Fibroblast of villous mesenchyme (primary cell): Measurements from ENCODE around the gene CTSK. TPM values are rescaled to one million over a fixed set of nuclear protein-coding genes. Genes with fewer than 3 reads are reported as not detected.
A peak's percentile ranks its signal among the peaks of the same experiment; 100 is the strongest.
"Not testable (repeated sequence)": the region's sequence is repeated elsewhere in the genome, so short reads cannot be mapped to it uniquely, and the experiment has no call there.

Source experiments
- DNase-seq: peaks from one replicate; pipeline ENCODE4 v3.0.0-alpha.2; 2010; ENCODE audit warnings: low read depth
- H3K4me3 ChIP-seq: 2 replicates; pipeline ENCODE4 v1.5.1; 2011; ENCODE audit warnings: low read depth, mild to moderate bottlenecking, low read length
- total RNA-seq: library from RNA; depleted of rRNA; stranded (reverse); fragments of >200 nt; gene quantifications from 2 replicates; pipeline ENCODE4 v1.2.3, GENCODE V29; 2012
- TF ChIP-seq, protein P1 (sequence below): IDR thresholded peaks from 2 replicates; pipeline ENCODE4 v1.5.1; 2012; ENCODE audit warnings: low read depth, mild to moderate bottlenecking, low read length; ENCODE audit not compliant: insufficient read depth

The CTSK gene
- 137 and 139 TPM in 2 replicates for total RNA-seq

DNA sequence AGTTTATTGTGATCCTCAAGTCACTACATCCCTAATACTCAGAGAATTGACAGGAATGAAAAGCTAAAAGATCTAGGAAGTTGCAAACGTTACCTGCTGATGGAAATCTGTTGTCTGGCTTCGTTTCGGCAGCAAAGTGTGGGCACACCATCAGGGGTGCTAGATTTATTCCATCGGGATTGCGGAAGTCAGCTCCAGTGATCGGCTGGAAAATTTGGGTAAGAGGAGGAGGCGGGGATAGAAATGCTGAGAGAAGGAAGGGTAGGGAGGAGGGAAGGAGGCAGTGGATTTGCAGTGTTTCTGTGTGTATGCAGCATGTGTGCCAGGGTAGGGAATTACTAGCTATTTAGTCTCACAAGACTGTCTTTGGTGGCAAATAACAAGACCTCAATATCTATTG, at the start of gene CTSK:
Gene CTSK (minus strand): TSS at position 140 of the 400 bp plus-strand sequence. CDS start 1,455 bp downstream, outside the sequence.
- TF ChIP-seq, protein P1, sequence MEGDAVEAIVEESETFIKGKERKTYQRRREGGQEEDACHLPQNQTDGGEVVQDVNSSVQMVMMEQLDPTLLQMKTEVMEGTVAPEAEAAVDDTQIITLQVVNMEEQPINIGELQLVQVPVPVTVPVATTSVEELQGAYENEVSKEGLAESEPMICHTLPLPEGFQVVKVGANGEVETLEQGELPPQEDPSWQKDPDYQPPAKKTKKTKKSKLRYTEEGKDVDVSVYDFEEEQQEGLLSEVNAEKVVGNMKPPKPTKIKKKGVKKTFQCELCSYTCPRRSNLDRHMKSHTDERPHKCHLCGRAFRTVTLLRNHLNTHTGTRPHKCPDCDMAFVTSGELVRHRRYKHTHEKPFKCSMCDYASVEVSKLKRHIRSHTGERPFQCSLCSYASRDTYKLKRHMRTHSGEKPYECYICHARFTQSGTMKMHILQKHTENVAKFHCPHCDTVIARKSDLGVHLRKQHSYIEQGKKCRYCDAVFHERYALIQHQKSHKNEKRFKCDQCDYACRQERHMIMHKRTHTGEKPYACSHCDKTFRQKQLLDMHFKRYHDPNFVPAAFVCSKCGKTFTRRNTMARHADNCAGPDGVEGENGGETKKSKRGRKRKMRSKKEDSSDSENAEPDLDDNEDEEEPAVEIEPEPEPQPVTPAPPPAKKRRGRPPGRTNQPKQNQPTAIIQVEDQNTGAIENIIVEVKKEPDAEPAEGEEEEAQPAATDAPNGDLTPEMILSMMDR: no peak
- DNase-seq: peak; percentile 39
- peak within 1 kb of the TSS; percentile 51 for H3K4me3 ChIP-seq

DNA sequence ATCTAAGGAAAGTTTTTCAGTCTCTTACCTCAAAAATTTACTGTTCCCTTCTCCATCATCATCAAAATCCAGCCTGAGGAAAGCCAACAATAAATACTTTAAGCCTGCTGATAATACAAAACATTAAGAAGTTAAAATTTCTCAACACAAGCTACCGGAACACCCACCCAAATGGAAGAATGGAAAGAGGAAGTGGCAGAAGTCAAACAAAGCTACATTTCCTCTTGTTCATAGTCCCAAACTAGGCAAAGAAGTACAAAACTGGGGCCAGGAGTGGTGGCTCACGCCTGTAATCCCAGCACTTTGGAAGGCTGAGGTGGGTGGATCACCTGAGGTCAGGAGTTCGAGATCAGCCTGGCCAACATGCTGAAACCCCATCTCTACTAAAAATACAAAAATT, 44.7 kb upstream of the CTSK start:
- not testable (repeated sequence) for H3K4me3 ChIP-seq, DNase-seq

DNA sequence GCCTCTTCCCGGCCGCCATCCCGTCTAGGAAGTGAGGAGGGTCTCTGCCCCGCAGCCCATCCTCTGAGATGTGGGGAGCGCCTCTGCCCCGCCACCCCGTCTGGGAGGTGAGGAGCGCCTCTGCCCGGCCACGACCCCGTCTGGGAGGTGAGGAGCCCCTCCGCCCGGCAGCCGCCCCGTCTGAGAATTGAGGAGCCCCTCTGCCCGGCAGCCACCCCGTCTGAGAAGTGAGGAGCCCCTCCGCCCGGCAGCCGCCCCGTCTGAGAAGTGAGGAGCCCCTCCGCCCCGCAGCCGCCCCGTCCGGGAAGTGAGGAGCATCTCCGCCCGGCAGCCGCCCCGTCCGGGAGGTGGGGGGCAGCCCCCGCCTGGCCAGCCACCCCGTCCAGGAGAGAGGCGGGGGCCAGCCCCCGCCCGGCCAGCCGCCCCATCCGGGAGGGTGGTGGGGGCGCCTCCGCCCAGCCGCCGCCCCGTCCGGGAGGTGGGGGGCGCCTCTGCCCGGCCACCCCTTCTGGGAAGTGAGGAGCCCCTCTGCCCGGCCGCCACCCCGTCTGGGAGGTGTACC, 42.8 kb upstream of the CTSK start:
- DNase-seq: not testable (repeated sequence)

DNA sequence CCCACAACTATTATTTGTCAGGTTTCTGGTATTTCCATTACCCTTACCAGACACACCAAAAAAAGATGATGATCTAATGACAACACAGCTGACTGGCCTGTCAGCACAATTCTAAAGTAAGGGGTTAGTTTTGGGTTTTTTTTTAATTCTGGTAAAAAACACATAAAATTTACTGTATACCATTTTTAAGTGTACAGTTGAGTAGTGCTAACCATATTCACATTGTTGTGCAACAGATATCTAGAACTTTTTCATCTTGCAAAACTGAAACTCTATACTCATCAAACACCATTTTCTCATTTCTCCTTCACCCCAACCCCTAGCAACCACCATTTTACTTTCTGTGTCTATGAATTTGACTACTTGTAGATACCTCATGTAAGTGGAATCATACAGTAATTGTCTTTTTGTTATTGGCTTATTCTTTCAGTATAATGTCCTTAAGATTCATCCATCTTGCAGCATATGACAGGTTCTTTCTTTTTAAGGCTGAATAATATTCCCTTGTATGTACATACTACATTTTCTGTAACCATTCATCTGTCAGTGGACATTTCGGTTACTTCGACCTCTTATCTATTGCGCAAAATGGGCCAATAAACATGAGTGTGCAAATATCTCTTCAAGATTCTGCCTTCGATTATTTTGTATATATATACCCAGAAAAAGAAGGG, 38.5 kb upstream of the CTSK start:
- H3K4me3 ChIP-seq: no peak overlapping the region
- TF ChIP-seq, protein P1: no peak
- DNase-seq: no peak

More for the DNA sequence above, 42.8 kb upstream of the CTSK start:
- not testable (repeated sequence) for H3K4me3 ChIP-seq

DNA sequence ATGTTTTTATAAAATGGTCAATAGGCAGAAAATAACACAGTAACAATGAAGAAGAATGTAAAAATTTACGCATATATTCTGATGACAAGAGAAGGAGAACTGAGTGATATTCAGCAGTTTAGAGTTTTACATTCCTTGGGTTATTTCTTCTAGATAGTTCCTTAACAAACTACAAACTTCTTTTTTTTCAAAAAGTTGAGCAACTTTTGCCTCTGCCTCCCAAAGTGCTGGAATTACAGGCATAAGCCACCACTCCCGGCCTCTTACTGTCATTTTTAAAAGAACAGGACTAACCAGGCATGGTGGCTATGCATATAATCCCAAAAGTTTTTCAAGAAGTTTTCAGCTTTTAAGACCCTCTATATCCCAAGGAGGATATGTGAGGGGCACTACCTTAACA, 35.4 kb upstream of the CTSK start:
- DNase-seq: no peak
- TF ChIP-seq, protein P1: no peak
- no peak overlapping the region for H3K4me3 ChIP-seq

DNA sequence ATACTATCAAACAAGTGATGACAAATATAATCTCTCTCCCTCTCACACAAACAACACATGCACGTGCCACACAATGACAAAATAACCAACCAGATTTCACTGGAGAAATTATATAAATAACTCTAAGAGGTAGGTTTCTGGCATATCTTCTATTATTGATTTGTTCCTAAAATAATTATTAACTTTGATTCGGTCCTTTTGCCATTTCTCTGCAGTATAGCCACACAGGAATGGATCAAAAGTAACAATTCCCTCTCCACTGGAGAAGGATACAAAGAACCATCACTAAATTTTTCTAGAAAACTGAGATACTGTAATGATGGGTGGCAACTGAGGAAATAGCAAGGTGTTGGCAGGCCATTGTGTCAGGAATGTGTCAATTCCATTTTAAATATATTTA, 34.9 kb upstream of the CTSK start:
- DNase-seq: no peak
- TF ChIP-seq, protein P1: no peak
- H3K4me3 ChIP-seq: no peak overlapping the region

DNA sequence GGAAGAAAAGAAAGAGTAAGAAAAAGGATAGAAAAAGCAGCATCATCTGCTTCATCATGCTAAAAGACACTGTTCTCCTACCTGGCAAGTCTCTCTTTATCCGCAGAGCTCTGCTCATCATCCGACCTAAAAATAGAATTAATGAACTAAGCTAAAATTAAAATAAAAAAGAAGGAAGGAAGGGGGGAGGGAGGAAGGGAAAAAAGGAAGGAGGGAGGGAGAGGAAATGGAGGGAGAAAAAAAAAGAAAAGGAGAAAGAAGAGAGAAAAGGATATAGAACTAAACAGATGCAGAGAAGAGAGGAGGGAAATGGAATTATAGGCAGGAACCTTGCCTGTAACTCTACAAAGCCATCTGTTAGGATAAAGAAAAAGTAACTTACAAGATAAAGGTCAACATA, 34.3 kb upstream of the CTSK start:
- no peak for DNase-seq
- H3K4me3 ChIP-seq: no peak overlapping the region
- TF ChIP-seq, protein P1: no peak

DNA sequence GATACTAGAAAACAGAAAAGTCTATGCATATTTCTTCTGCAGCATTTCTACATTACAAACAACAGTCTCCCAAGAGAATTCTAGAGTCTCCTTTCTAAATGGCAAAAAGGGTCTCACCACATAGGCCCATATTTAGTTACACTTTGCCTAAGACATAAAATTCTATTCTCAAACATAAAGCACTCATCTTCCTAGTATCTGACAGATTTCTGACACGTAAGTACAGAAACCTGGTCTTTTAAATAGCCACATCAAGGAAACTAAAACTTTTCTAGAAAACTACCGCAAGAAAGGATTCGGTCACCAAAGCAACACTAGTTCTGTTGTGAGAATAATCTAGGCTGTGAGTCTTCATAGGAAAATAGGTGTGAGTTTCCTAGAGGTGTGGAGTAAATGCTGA, 33.6 kb upstream of the CTSK start:
- TF ChIP-seq, protein P1: no peak
- no peak overlapping the region for H3K4me3 ChIP-seq
- DNase-seq: no peak

DNA sequence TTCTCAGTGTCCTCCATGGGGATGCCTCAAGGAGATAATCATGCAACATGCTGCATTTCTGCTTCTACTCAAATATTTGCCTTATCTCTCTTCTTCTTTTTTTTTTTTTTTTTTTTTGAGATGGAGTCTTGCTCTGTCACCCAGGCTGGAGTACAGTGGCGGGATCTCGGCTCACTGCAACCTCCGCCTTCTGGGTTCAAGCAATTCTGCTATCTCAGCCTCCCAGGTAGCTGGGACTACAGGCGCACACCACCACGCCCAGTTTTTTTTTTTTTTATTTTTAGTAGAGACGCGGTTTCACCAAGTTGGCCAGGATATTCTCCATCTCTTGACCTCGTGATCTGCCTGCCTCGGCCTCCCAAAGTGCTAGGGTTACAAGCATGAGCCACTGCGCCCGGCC, 32.8 kb upstream of the CTSK start:
- DNase-seq, H3K4me3 ChIP-seq: not testable (repeated sequence)
